Bronchial epithelial cell (primary cell): ENCODE data around the gene CDK14. TPM values are rescaled to one million over a fixed set of nuclear protein-coding genes. Genes with fewer than 3 reads are reported as not detected.
A peak's percentile ranks its signal among the peaks of the same experiment; 100 is the strongest.

ENCODE experiments used
- DNase-seq: peaks from one replicate; pipeline ENCODE4 v3.0.0-alpha.2; 2010; ENCODE audit warnings: low read depth
- FAIRE-seq: peaks from 2 replicates; lab custom pipeline; 2011; peaks lifted over from hg19 to GRCh38; lab: Jason Lieb, UNC
- H3K27me3 ChIP-seq: 2 replicates; pipeline ENCODE4 v1.5.1; 2011; ENCODE audit warnings: low read length; ENCODE audit not compliant: control insufficient read depth, insufficient read depth
- H3K36me3 ChIP-seq: 2 replicates; pipeline ENCODE4 v1.5.1; 2011; ENCODE audit warnings: low read length; ENCODE audit not compliant: control insufficient read depth, insufficient read depth
- H3K4me3 ChIP-seq: 2 replicates; pipeline ENCODE4 v1.5.1; 2011; ENCODE audit warnings: mild to moderate bottlenecking, low read depth, low read length, control low read depth
- CTCF ChIP-seq: IDR thresholded peaks from 2 replicates; pipeline ENCODE4 v1.5.1; 2011; ENCODE audit warnings: mild to moderate bottlenecking, moderate library complexity, low read length, control low read depth, inconsistent platforms; ENCODE audit not compliant: insufficient read depth, severe bottlenecking
- total RNA-seq: library from RNA; depleted of rRNA; stranded (reverse); fragments of >200 nt; gene quantifications from 2 replicates; pipeline ENCODE4 v1.2.1, GENCODE V29; 2014

CDK14 gene
- total RNA-seq, 1 donor from 2014 or later, result 8.7 TPM

DNA sequence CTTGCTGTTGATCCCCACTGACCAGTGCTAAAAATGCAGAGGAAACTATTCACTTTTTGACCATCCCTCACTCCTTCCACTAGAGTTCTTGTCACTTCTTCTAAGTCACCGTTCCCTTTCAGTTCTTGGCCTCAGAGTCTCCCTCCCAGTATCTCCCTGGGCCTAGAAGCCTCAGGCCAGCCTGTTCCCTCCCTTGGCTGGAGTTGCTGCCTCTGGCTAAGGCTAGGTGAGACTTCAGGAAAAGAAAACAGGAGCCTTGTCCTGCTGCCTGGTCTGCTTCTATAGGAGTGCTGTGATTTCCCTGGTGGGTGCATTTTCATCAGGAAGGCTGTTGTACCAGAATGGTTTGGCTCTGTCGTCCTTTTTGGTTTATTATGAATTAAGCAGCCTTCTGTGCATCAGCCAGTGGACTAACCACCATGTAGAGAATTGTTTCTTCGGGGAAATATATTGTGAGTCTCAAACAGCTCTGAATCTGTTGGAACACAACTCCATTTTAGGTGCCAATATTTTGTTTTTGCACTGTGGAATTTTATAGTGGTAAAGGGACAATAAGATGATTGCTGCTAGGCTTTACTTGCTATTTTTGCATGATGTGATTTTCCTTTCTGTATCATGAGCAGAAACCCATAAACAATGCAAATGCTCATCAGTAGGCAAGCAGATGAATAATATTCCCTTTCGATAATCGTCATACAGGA is 434.7 kb downstream of the CDK14 start:
- DNase-seq (no peak), FAIRE-seq (no peak)
- TF ChIP-seq CTCF, result no peak
- Histone ChIP-seq H3K27me3 (no peaks in the 10 kb centered on the region), H3K4me3 (no peak overlapping the region), H3K36me3 (no peaks in the 10 kb centered on the region)

GRCh38 chr7:91031757-91032156 is 435.6 kb downstream of the CDK14 start:
- Histone ChIP-seq H3K4me3 (no peak overlapping the region), H3K36me3 (no peaks in the 10 kb centered on the region), H3K27me3 (no peaks in the 10 kb centered on the region)
- no peak for TF ChIP-seq CTCF
- DNase-seq (no peak), FAIRE-seq (no peak)

DNA sequence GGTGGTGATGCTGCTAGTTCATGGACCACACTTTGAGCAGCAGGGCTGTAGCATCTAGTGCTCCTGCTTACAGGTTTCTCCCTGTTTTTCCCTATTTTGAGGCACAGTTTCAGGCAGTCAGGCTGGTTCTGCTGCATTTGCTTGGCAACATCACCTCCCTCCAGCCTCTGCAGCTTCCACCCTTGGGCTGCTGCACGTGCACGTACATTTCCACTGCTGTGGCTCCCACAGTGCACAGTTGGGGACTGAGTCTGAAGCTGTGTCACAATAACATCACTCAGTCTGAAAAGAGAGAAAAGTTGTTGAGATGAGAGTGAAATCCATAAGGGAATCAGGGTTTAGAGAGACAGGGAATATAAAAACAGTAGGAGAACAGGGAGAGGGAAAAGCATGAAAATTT is 437.5 kb downstream of the CDK14 start:
- FAIRE-seq (no peak), DNase-seq (no peak)
- H3K4me3 ChIP-seq, result no peak overlapping the region
- no peaks in the 10 kb centered on the region for H3K36me3 ChIP-seq
- no peak for TF ChIP-seq CTCF
- H3K27me3 ChIP-seq, result no peaks in the 10 kb centered on the region

GRCh38 chr7:91034459-91035368 is 438.6 kb downstream of the CDK14 start:
- peak; percentile 41 for DNase-seq
- H3K4me3 ChIP-seq, result no peak overlapping the region
- no peak for FAIRE-seq
- peak; percentile 57 for TF ChIP-seq CTCF
- no peaks in the 10 kb centered on the region for H3K27me3 ChIP-seq
- H3K36me3 ChIP-seq, result no peaks in the 10 kb centered on the region

DNA sequence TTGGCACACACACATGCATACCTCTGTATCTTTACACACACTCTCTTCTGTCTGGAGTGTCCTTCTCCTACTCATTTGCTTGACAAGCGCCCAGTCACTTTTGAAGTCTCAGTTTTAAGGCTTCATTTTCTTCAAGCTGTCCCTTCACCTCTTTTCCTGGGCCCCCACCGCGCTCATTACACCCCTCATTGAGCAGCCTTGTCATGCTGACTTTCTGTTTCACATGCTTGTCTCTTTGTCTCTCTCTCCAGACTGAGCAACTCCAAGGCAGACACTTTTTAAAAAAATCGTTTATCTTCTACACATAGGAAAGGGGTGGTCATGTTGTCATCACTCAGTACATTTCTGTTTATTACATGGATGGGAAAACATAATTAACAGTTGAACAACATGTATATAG is 442.9 kb downstream of the CDK14 start:
- Histone ChIP-seq H3K36me3 (no peaks in the 10 kb centered on the region), H3K27me3 (no peaks in the 10 kb centered on the region), H3K4me3 (no peak overlapping the region)
- FAIRE-seq (no peak), DNase-seq (no peak)
- TF ChIP-seq CTCF, result no peak
